ENCODE data around the gene SLC2A9. TPM values are rescaled to one million over a fixed set of nuclear protein-coding genes. Genes with fewer than 3 reads are reported as not detected.

The SLC2A9 gene
- total and polyA plus RNA-seq, 2 of the 13 experiments (the other 11 are each of a cell fraction or from before 2014, with no cell fraction given): 36.2 to 42.3 TPM

GRCh38 chr4:10002278-10002677 lies 19.0 kb downstream of the SLC2A9 start:
- ATAC-seq (0 out of 3 replicates have a peak, but pooled peaks have one; percentile 10), FAIRE-seq (peak; percentile 21), DNase-seq (ENCODE audit: low spot score) (peak; percentile 45)
- Histone ChIP-seq H3K4me2 (ENCODE audit: low read depth, low read length) (no peak overlapping the region), H3K4me1 (ENCODE audit: insufficient read depth, low read length) (peaks cover 100% of the 10 kb centered on the region), H3K27ac (ENCODE audit: extremely low read length, insufficient read depth, low read length) (no peak overlapping the region), H3K36me3 (replicated peaks in 1 of 2; ENCODE audit: control insufficient read depth in 1 of 2, insufficient read depth in 2 of 2, low read length in 2 of 2) (peaks cover 30 to 68% of the 10 kb centered on the region in 2 experiments), H3K4me3 (replicated peaks in 1 of 3; ENCODE audit: insufficient read depth in 1 of 3, low read depth in 2 of 3, low read length in 3 of 3) (no peak overlapping the region), H3K9me3 (ENCODE audit: low read length) (no peaks in the 10 kb centered on the region), H4K20me1 (ENCODE audit: insufficient read depth, low read length) (peaks cover 30% of the 10 kb centered on the region), H3K9ac (ENCODE audit: insufficient read depth, low read depth, low read length) (no peak overlapping the region), H2AFZ (ENCODE audit: low read length) (no peak overlapping the region), H3K27me3 (ENCODE audit: control insufficient read depth in 1 of 2, insufficient read depth in 2 of 2, low read length in 2 of 2) (no peaks in the 10 kb centered on the region), H3K79me2 (ENCODE audit: insufficient read depth, low read length) (peaks cover 91% of the 10 kb centered on the region)
- intact Hi-C loops (cut with micrococcal nuclease; ENCODE audit: unreplicated experiment): loop anchor here (5.0 kb wide), 1 partner anchor 40 kb away; no protein-coding TSS in a partner anchor
- no TSS peak for BruUV-seq (replicated peaks)
- 83% methylated on average over 2 of the region's 2 CpGs for WGBS (ENCODE audit: low lambda C conversion rate)
- POLR2A ChIA-PET: interaction anchor here (1.1 kb wide), 2 partner anchors 15 to 120 kb away, joined by 3 read pairs; no protein-coding TSS in a partner anchor
- in situ Hi-C loops (cut with HindIII; ENCODE audit: extremely low pct_ligation_motif_present, low pct_unique_long_range_greater_than_20kb): no loop called here
- CTCF ChIA-PET (ENCODE audit: low intra/inter-chr PET ratio, low total read pairs): no interaction called here
- TF ChIP-seq CREBL2 (CRISPR knock-in tag; IDR thresholded peaks at IDR 0.05; ENCODE audit: borderline replicate concordance) (no peak), ZNF619 (CRISPR knock-in tag; IDR thresholded peaks at IDR 0.05) (no peak), RARA (CRISPR knock-in tag; IDR thresholded peaks at IDR 0.05) (peak; percentile 64), ZIK1 (CRISPR knock-in tag; IDR thresholded peaks at IDR 0.05; ENCODE audit: borderline replicate concordance, low read depth) (no peak), USF2 (IDR thresholded peaks at IDR 0.05; ENCODE audit: low read depth, low read length) (no peak), USF2 (CRISPR knock-in tag; IDR thresholded peaks at IDR 0.05; ENCODE audit: borderline replicate concordance) (0 out of 2 replicates have a peak, but pooled peaks have one; percentile 7), ONECUT2 (CRISPR knock-in tag; IDR thresholded peaks at IDR 0.05) (peak; percentile 71), ZNF124 (CRISPR knock-in tag; IDR thresholded peaks at IDR 0.05) (no peak), TEF (CRISPR knock-in tag; IDR thresholded peaks at IDR 0.05) (peak; percentile 39; the same call in 1 of the 2 replicates)

All from HepG2 (cell line).